Epithelial cell of proximal tubule (primary cell): ENCODE data around the gene ASCC3. TPM values are rescaled to one million over a fixed set of nuclear protein-coding genes. Genes with fewer than 3 reads are reported as not detected.

ENCODE experiments used
- DNase-seq: peaks from one replicate; pipeline ENCODE4 v3.0.0-alpha.2; 2011; ENCODE audit warnings: low read depth
- H3K4me3 ChIP-seq: 2 replicates; pipeline ENCODE4 v1.5.1; 2011; ENCODE audit warnings: low read depth, mild to moderate bottlenecking, low read length
- CTCF ChIP-seq: conservative IDR thresholded peaks from 2 replicates; pipeline ENCODE4 v1.5.1; 2012; ENCODE audit warnings: low read depth, mild to moderate bottlenecking, low read length
- total RNA-seq: library from RNA; depleted of rRNA; stranded (reverse); fragments of >200 nt; gene quantifications from 2 replicates; pipeline ENCODE4 v1.2.3, GENCODE V29; 2015

Gene ASCC3
- total RNA-seq, 1 donor from 2014 or later = 28.6 TPM

- DNase-seq = no peak
- TF ChIP-seq CTCF = no peak
- H3K4me3 ChIP-seq = no peak overlapping the region
Observed at GRCh38 chr6:100918152-100918551, 37.0 kb upstream of the ASCC3 start.

GRCh38 chr6:100915876-100916275 lies 34.7 kb upstream of the ASCC3 start:
- no peak for DNase-seq
- H3K4me3 ChIP-seq = no peak overlapping the region
- TF ChIP-seq CTCF = no peak

DNA sequence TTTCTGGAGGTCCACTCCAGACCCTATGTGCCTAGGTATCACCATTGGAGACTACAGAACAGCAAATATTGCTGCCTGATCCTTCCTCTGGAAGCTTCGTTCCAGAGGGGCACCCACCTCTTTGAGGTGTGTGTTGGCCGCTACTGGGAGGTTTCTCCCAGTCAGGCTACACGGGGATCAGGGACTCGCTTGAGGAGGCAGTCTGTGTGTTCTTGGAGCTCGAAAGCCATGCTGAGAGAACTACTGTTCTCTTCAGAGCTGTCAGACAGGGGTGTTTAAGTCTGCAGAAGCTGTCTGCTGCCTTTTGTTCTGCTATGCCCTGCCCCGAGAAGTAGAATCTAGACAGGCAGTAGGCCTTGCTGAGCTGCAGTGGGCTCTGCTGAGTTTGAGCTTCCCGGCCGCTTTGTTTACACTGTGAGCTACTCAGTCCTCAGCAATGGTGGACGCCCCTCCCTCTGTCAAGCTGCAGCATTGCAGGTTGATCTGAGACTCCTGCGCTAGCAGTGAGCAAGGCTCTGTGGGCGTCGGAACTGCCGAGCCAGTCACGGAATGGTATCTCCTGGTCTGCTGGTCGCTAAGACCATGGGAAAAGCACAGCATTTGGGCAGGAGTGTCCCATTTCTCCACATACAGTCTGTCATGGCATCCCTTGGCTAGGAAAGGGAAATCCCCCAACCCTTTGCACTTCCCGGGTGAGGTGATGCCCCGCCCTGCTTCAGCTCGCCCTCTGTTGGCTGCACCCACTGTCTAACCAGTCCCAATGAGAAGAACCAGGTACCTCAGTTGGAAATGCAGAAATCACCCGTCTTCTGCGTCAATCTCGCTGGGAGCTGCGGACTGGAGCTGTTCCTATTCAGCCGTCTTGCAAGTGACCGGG lies 32.5 kb upstream of the ASCC3 start:
- DNase-seq = no peak
- H3K4me3 ChIP-seq = no peak overlapping the region
- no peak for TF ChIP-seq CTCF

- TF ChIP-seq CTCF = no peak
- DNase-seq = no peak
- no peak overlapping the region for H3K4me3 ChIP-seq
Observed at GRCh38 chr6:100906325-100906724, 25.2 kb upstream of the ASCC3 start.

DNA sequence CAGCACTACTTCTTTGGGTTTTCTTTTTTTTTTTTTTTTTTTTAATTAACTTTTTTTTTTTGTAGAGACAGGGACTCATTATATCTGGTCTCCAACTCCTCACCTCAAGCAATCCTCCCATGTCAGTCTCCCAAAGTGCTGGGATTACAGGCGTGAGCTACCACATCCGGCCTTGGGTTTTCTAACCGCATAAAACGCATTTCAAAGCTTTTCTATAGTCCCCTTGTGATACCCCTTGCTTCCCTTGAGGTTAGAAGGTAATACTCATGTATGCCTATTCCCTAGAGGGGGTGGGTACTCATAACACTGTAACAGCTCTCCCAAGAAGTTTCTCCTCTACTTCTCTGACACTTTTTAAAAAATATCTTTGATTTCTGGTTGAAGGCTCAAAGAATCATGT lies 23.9 kb upstream of the ASCC3 start:
- TF ChIP-seq CTCF = no peak
- DNase-seq = no peak
- H3K4me3 ChIP-seq = no peak overlapping the region

DNA sequence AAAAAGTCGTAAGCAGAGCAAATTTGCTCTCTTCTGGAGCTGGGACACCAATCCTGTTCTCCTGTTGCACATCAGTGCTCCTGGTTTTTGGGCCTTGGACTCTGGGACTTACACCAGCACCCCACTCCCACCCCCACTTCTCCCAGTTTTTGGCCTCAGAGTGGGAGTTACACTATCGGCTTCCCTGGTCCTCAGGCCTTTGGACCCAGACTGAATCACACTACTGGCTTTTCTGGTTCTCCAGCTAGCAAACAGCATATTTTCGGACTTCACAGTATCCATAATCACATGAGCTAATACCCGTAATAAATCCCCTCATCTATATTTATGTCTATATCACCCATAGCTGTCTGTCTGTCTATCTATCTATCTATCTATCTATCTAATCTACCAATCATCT lies 23.2 kb upstream of the ASCC3 start:
- no peak overlapping the region for H3K4me3 ChIP-seq
- DNase-seq = no peak
- TF ChIP-seq CTCF = no peak

- no peak for DNase-seq
- no peak for TF ChIP-seq CTCF
Observed at GRCh38 chr6:100901582-100901981, 20.5 kb upstream of the ASCC3 start.

More at GRCh38 chr6:100901582-100901981, 20.5 kb upstream of the ASCC3 start:
- H3K4me3 ChIP-seq = no peak overlapping the region
